ENCODE data around the gene SNRNP70. TPM values are rescaled to one million over a fixed set of nuclear protein-coding genes. Genes with fewer than 3 reads are reported as not detected.
A peak's percentile ranks its signal among the peaks of the same experiment; 100 is the strongest.
"Not testable (repeated sequence)": the region's sequence is repeated elsewhere in the genome, so short reads cannot be mapped to it uniquely, and the experiment has no call there.

Gene SNRNP70
- total RNA-seq, 2 donors from 2014 or later = 185 to 346 TPM

DNA sequence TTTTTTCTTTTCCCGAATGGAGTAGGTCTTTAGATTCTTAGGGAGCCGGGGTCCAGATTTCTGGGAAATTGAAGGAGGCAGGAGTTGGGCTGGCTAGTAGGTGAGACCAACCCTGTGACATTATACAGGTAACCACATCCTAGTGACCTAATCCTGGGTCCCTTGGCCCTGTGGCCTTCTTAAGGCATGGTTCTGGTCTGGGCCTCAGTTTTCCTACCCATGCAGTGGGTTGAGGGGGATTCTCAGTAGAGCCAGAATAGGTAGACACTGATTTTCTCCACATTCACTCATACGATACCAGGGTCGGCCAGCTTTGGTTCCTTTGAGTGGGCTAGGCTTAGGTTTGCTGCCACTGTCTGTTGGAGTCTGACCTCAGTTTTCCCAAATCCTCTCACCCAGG is 41.3 kb downstream of the SNRNP70 start:
- peaks cover 15 to 19% of the 10 kb centered on the region in 2 donors for H3K4me1 Mint-ChIP-seq (ENCODE audit: low read depth in 2 of 2)
- H3K9me3 Mint-ChIP-seq = no peaks in the 10 kb centered on the region

DNA sequence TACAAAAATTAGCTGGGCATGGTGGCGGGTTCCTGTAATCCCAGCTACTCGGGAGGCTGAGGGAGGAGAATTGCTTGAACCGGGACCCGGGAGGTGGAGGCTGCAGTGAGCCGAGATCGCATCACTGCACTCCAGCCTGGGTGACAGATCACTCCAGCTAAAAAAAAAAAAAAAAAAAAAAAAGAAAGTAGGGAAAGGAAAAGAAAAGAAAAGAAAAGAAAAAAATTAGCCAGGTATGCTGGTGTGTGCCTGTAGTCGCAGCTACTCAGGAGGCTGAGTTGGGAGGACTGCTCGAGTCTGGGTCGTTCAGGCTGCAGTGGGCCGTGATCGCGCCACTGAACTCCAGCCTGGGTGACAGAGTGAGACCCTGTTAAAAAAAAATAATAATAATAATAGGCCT is 42.0 kb downstream of the SNRNP70 start:
- H3K9me3 Mint-ChIP-seq, H3K4me3 Mint-ChIP-seq: not testable (repeated sequence)
- H3K4me1 Mint-ChIP-seq (ENCODE audit: low read depth in 2 of 2) = peaks cover 15 to 19% of the 10 kb centered on the region in 2 donors

More for the DNA sequence above, 41.3 kb downstream of the SNRNP70 start:
- Mint-ChIP-seq H3K36me3 (no peaks in the 10 kb centered on the region), H3K27ac (no peak overlapping the region), H3K27me3 (peaks cover 0 to 3% of the 10 kb centered on the region in 2 donors), H3K4me3 (no peak overlapping the region)
- ATAC-seq (no peak), DNase-seq (ENCODE audit: low spot score) (no peak)

DNA sequence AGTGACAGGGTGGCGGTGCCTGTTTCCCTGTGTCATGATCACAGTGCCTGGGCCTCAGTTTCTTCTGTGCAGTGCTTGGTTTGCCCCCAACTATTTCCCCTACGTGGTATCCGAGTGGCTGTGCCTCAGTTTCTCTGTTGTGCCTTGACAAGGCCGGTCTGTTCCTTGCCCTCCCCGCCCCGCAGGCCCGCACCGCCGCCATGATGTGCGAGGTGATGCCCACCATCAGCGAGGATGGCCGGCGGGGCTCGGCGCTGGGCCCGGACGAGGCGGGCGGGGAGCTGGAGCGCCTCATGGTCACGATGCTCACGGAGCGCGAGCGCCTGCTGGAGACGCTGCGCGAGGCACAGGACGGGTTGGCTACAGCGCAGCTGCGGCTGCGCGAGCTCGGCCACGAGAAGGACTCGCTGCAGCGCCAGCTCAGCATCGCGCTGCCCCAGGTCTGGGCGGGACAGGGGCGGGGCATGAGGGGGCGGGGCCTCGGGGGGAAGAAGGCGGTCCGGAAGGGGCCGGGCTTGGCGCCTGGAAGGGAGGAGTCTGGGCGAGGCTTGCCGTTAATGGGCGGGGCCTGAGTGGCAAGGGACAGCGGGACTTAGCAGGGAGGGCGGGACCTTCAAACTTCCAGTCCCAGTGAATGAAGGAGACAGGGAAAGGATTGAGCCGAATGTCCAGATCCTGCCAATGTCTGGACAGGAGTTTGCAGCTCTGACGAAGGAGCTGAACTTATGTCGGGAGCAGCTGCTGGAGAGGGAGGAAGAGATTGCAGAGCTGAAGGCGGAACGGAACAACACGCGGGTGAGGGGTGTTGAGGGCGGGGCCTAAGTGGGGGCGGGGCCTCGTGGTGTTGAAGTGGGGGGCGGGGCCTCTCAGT is 42.7 kb downstream of the SNRNP70 start:
- DNase-seq (ENCODE audit: low spot score) = peak; percentile 94
- ATAC-seq = peak; percentile 98 to 99
- H3K9me3 Mint-ChIP-seq = no peaks in the 10 kb centered on the region
- peaks cover 15 to 19% of the 10 kb centered on the region in 2 donors for H3K4me1 Mint-ChIP-seq (ENCODE audit: low read depth in 2 of 2)
- no peaks in the 10 kb centered on the region for H3K27me3 Mint-ChIP-seq
- peak overlapping the region; percentile 89 for H3K4me3 Mint-ChIP-seq
- peak overlapping the region; percentile 68 to 72 for H3K27ac Mint-ChIP-seq
- no peaks in the 10 kb centered on the region for H3K36me3 Mint-ChIP-seq

More for the DNA sequence above, 42.0 kb downstream of the SNRNP70 start:
- not testable (repeated sequence) for H3K27ac Mint-ChIP-seq; ATAC-seq; DNase-seq (ENCODE audit: low spot score); H3K36me3 Mint-ChIP-seq; H3K27me3 Mint-ChIP-seq

DNA sequence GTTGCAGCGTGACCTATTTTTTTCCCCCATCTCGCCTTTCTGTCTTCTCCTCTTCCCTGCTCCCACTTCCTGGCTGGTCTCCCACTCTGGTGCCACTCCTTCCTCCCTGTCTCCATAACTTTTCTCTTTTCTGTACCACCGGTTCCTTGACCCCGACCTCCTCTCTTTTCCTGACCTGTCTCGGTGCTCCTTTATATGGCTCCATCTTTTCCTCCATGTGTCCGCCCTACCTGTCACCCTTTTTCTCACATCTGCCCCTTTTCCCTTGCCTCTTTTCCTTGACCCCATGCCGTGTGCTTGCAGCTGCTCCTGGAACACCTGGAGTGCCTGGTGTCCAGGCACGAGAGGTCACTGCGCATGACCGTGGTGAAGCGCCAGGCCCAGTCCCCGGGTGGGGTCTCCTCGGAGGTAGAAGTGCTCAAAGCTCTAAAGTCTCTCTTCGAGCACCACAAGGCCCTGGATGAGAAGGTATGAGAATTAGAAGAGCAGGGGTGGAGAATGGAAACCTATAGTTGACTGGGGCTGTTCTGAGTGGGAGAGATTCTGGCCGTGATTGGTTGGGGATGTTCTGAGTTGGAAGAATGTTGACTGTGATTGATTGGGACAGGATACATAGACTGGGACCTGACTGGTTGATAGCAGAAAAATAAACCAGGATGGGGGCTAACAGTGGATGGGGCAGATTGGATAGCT is 43.4 kb downstream of the SNRNP70 start:
- ATAC-seq (no peak), DNase-seq (ENCODE audit: low spot score) (no peak)
- Mint-ChIP-seq H3K4me3 (peak overlapping the region; percentile 89), H3K4me1 (ENCODE audit: low read depth in 2 of 2) (peaks cover 19 to 22% of the 10 kb centered on the region in 2 donors), H3K36me3 (no peaks in the 10 kb centered on the region), H3K9me3 (no peaks in the 10 kb centered on the region), H3K27ac (peak overlapping the region; percentile 68 to 72), H3K27me3 (peaks cover 0 to 2% of the 10 kb centered on the region in 2 donors)

DNA sequence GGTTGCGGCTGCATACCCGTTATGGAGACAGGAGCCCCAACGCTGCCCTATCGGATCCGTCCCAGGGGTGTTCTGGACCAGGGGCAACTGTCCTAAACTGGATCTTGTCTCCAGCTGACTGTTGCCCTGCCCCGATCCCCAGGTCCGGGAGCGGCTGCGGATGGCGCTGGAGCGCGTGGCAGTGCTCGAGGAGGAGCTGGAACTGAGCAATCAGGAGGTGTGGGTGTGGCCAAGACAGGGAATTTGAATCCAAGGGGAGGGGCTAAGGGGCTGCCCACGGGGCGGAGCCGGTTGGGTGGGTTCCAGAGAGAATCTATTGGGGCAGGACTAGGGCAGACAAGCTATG is 44.0 kb downstream of the SNRNP70 start:
- peaks cover 0 to 2% of the 10 kb centered on the region in 2 donors for H3K27me3 Mint-ChIP-seq
- no peak for ATAC-seq
- no peak for DNase-seq (ENCODE audit: low spot score)
- H3K36me3 Mint-ChIP-seq = no peaks in the 10 kb centered on the region
- peak overlapping the region; percentile 89 for H3K4me3 Mint-ChIP-seq
- H3K9me3 Mint-ChIP-seq = no peaks in the 10 kb centered on the region
- H3K27ac Mint-ChIP-seq = peak overlapping the region in 1 of 2 donors; percentile 72
- peaks cover 23 to 24% of the 10 kb centered on the region in 2 donors for H3K4me1 Mint-ChIP-seq (ENCODE audit: low read depth in 2 of 2)

DNA sequence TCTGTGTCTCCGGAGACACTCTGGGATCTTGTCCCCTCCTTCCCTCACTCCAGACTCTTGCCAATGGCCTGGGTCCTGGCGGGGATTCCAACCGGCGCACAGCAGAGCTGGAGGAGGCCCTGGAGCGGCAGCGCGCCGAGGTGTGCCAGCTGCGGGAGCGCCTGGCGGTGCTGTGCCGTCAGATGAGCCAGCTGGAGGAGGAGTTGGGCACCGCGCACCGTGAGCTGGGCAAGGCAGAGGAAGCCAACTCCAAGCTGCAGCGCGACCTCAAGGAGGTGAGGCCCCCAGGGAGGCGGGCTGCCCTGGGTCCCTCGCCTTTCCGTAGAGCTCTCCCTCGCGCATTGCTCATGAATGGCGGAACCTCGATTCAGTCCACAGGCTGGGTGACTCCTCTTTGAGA is 45.1 kb downstream of the SNRNP70 start:
- Mint-ChIP-seq H3K27ac (no peak overlapping the region), H3K4me1 (ENCODE audit: low read depth in 2 of 2) (peaks cover 23 to 26% of the 10 kb centered on the region in 2 donors), H3K4me3 (no peak overlapping the region), H3K27me3 (peaks cover 0 to 2% of the 10 kb centered on the region in 2 donors), H3K9me3 (no peaks in the 10 kb centered on the region), H3K36me3 (no peaks in the 10 kb centered on the region)
- no peak for ATAC-seq
- no peak for DNase-seq (ENCODE audit: low spot score)

DNA sequence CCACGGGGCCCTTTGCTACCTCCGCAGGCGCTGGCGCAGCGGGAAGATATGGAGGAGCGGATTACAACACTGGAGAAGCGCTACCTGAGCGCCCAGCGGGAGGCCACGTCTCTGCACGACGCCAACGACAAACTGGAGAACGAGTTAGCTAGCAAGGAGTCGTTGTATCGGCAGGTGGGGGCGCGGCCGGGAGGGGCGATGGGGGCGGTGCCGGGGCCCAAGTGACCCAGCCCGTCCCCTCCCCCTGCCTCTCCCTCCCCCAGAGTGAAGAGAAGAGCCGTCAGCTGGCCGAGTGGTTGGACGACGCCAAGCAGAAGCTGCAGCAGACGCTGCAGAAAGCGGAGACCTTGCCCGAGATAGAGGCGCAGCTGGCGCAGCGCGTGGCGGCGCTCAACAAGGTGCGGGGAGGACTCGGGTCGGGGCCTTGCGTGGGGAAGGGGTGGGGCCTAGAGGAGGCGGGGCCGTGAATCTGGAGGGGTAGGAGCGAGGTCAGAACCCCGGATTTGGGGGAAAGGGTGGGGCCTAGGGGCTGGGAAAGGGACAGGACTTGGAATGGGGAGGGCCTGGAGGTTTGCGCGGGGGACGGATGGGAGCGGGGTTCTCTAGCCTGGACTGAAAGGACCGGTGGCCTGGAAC is 47.8 kb downstream of the SNRNP70 start:
- H3K4me3 Mint-ChIP-seq = peak overlapping the region; percentile 74
- peaks cover 0 to 6% of the 10 kb centered on the region in 2 donors for H3K27me3 Mint-ChIP-seq
- ATAC-seq (peak; percentile 43 to 49), DNase-seq (ENCODE audit: low spot score) (no peak)
- peaks cover 21% of the 10 kb centered on the region in 2 donors for H3K4me1 Mint-ChIP-seq (ENCODE audit: low read depth in 2 of 2)
- H3K9me3 Mint-ChIP-seq = no peaks in the 10 kb centered on the region
- no peak overlapping the region for H3K27ac Mint-ChIP-seq
- no peaks in the 10 kb centered on the region for H3K36me3 Mint-ChIP-seq

DNA sequence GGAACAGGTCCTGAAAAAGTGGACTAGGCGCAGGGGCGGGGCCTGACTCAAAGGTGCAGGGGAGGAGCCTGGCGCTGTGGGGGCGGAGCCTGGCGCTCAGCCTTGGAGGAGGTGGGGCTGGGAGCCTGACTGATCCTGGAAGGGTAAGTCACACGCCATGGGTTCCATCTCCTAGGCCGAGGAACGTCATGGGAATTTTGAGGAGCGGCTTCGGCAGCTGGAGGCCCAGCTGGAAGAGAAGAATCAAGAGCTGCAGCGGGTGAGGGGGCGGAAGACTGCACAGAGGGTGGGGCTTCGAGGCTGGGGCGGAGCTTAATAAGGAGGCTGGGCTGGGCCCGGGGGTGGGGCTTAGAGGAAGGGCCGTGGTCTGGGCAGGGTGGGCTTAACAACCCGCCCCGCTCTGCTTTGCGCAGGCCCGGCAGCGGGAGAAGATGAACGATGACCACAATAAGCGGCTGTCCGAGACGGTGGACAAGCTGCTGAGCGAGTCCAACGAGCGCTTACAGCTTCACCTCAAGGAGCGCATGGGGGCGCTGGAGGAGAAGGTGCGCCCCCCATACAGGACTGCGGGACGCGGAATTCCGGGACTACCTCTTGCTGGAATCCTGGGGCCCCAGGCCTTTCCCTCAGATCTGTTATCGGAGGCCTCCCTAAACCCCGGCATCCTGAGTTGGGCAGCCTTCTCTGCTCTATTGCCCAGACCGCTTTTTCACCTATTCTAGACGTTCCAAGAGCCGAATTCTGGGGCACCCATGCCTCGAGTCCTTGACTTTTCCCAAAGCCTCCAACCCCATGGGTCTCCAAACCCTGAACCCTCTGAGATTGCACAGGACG is 48.6 kb downstream of the SNRNP70 start:
- ATAC-seq (peak; percentile 75 to 83), DNase-seq (ENCODE audit: low spot score) (no peak)
- Mint-ChIP-seq H3K36me3 (no peaks in the 10 kb centered on the region), H3K27me3 (peaks cover 0 to 6% of the 10 kb centered on the region in 2 donors), H3K27ac (no peak overlapping the region), H3K4me1 (ENCODE audit: low read depth in 2 of 2) (peaks cover 13 to 14% of the 10 kb centered on the region in 2 donors), H3K9me3 (no peaks in the 10 kb centered on the region), H3K4me3 (peak overlapping the region; percentile 74)

DNA sequence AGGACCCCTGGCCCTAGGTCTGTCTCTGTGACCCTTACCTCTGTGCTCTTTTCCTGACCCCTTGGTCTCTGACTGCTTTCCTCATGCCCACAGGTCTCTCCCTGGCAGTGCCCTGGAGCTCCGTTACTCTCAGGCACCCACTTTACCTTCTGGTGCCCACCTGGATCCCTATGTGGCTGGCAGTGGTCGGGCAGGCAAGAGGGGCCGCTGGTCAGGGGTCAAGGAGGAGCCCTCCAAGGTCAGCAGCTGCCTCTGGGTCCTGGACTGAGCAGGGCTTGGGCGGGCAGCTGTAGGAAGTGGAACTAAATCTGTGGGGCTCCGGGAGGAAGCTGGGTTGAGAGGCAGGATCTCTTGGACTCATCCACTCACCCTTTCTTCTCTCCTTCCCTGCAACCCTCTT is 50.4 kb downstream of the SNRNP70 start:
- Mint-ChIP-seq H3K36me3 (no peaks in the 10 kb centered on the region), H3K4me1 (ENCODE audit: low read depth in 2 of 2) (peaks cover 6 to 11% of the 10 kb centered on the region in 2 donors), H3K27me3 (peaks cover 0 to 6% of the 10 kb centered on the region in 2 donors), H3K27ac (no peak overlapping the region), H3K9me3 (no peaks in the 10 kb centered on the region), H3K4me3 (no peak overlapping the region)
- ATAC-seq (no peak), DNase-seq (ENCODE audit: low spot score) (no peak)

DNA sequence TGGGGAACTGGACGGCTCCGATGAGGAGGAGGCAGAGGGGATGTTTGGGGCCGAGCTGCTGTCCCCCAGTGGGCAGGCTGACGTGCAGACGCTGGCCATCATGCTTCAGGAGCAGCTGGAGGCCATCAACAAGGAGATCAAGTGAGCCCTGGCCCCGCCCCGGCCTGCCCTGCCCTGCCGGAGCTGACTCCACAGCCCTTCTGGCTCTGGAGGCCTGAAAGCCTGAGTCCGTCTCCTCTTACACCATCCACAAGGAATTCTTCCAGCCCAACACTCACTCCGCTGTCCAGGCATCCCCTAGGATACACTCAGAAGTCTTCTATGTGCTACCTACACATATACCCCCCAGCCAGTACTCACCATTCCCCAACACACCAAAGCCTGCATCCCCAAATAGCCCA is 51.5 kb downstream of the SNRNP70 start:
- DNase-seq (ENCODE audit: low spot score) (no peak), ATAC-seq (no peak)
- Mint-ChIP-seq H3K9me3 (no peaks in the 10 kb centered on the region), H3K4me3 (no peak overlapping the region), H3K27ac (no peak overlapping the region), H3K4me1 (ENCODE audit: low read depth in 2 of 2) (peaks cover 6 to 11% of the 10 kb centered on the region in 2 donors), H3K36me3 (no peaks in the 10 kb centered on the region), H3K27me3 (peaks cover 0 to 6% of the 10 kb centered on the region in 2 donors)

DNA sequence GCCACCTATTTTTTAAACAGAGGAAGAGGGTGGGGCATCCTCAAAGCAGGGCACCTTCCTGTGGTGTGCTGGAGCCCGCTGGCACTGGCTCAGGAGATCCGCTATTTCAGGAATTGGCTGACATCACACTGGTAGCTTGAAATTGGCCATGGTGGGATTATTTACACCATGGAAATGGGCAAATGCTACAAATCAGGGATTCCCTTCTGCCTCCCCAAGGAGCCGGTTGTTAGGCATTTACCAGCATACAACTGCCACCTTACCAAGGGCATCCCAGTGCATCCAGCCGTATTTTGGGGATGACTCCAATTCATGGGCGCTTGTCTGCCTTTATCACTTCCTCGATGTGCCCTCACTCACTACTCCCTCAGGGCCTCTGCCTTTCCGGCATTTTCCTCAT is 55.7 kb downstream of the SNRNP70 start:
- Mint-ChIP-seq H3K36me3 (no peaks in the 10 kb centered on the region), H3K4me1 (ENCODE audit: low read depth in 2 of 2) (peaks cover 19% of the 10 kb centered on the region in 2 donors), H3K27ac (no peak overlapping the region), H3K9me3 (no peaks in the 10 kb centered on the region), H3K4me3 (no peak overlapping the region), H3K27me3 (peaks cover 16 to 20% of the 10 kb centered on the region in 2 donors)
- ATAC-seq (no peak), DNase-seq (ENCODE audit: low spot score) (no peak)

DNA sequence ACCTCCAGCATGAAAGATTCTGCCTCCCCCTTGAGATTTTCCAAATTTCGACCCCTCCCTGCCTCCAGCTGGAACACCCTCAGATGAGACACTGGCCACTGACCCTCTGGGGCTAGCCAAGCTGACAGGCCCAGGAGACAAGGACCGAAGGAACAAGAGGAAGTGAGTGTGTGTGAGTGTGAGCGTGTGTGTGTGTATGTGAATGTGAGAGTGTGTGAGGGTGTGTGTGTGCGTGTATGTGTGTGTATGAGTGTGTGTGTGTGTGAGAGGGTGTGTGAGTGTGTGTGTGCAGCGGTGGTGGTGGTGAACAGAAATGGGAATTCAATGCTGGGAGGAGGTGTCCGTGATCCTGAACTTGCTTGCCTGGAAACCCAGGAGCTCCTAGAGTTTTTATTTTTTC is 56.1 kb downstream of the SNRNP70 start:
- ATAC-seq (no peak), DNase-seq (ENCODE audit: low spot score) (no peak)
- no peaks in the 10 kb centered on the region for H3K9me3 Mint-ChIP-seq
- H3K4me3 Mint-ChIP-seq = peak overlapping the region; percentile 2
- no peaks in the 10 kb centered on the region for H3K36me3 Mint-ChIP-seq
- H3K27me3 Mint-ChIP-seq = peaks cover 16 to 21% of the 10 kb centered on the region in 2 donors
- peaks cover 19% of the 10 kb centered on the region in 2 donors for H3K4me1 Mint-ChIP-seq (ENCODE audit: low read depth in 2 of 2)
- no peak overlapping the region for H3K27ac Mint-ChIP-seq

DNA sequence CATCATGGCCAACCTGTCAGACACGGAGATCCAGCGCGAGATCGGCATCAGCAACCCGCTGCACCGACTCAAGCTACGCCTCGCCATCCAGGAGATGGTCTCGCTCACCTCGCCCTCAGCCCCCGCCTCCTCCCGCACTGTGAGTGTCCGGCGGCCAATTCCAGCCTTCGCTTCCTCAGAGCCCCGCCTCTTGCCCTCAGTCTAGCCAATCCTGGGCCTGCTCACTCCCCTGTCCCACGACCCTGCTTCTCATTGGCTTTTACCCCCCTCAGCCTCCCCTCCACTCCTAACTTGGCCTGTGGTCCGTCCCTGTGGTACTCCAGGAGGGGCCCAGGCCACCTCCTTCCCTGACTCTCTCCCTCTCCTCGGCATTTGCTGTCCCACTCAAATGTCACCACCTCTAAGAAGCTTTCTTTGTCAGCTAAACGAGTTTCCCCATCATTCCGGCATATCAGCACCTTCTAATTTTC is 57.6 kb downstream of the SNRNP70 start:
- DNase-seq (ENCODE audit: low spot score) (peak; percentile 85), ATAC-seq (peak; percentile 96 to 98)
- H3K36me3 Mint-ChIP-seq = no peaks in the 10 kb centered on the region
- H3K4me1 Mint-ChIP-seq (ENCODE audit: low read depth in 2 of 2) = peaks cover 19% of the 10 kb centered on the region in 2 donors
- no peaks in the 10 kb centered on the region for H3K9me3 Mint-ChIP-seq
- peak overlapping the region; percentile 78 for H3K4me3 Mint-ChIP-seq
- H3K27ac Mint-ChIP-seq = peak overlapping the region in 1 of 2 donors; percentile 57
- peaks cover 20 to 33% of the 10 kb centered on the region in 2 donors for H3K27me3 Mint-ChIP-seq
